ENCODE results near the gene CT45A9. TPM values are rescaled to one million over a fixed set of nuclear protein-coding genes. Genes with fewer than 3 reads are reported as not detected.

Gene CT45A9
- total RNA-seq, 2 experiments from 2014 or later: not detected

Other genes starting within 250 kb of the CT45A9 start
- not detected in 2 replicates for gene CT45A1, start 158.2 kb downstream of the CT45A9 start, total RNA-seq (2014; rRNA removed; shearing (Covaris generic))
- not detected in 2 replicates for gene CT45A1, start 158.2 kb downstream of the CT45A9 start, total RNA-seq (2022)
- gene CT45A3, start 103.6 kb downstream of the CT45A9 start, total RNA-seq (2014; rRNA removed; shearing (Covaris generic)): not detected in 2 replicates
- gene CT45A3, start 103.6 kb downstream of the CT45A9 start, total RNA-seq (2022): not detected in 2 replicates
- gene CT45A5, start 86.3 kb downstream of the CT45A9 start, total RNA-seq (2014; rRNA removed; shearing (Covaris generic)): not detected in 2 replicates
- gene CT45A5, start 86.3 kb downstream of the CT45A9 start, total RNA-seq (2022): not detected in 2 replicates
- not detected in 2 replicates for gene CT45A6, start 69.0 kb downstream of the CT45A9 start, total RNA-seq (2014; rRNA removed; shearing (Covaris generic))
- not detected in 2 replicates for gene CT45A6, start 69.0 kb downstream of the CT45A9 start, total RNA-seq (2022)
- not detected in 2 replicates for gene CT45A2, start 51.8 kb downstream of the CT45A9 start, total RNA-seq (2014; rRNA removed; shearing (Covaris generic))
- gene CT45A2, start 51.8 kb downstream of the CT45A9 start, total RNA-seq (2022): not detected in 2 replicates
- gene CT45A7, start 34.5 kb downstream of the CT45A9 start, total RNA-seq (2014; rRNA removed; shearing (Covaris generic)): not detected in 2 replicates
- gene CT45A7, start 34.5 kb downstream of the CT45A9 start, total RNA-seq (2022): not detected in 2 replicates
- not detected in 2 replicates for gene CT45A8, start 17.3 kb downstream of the CT45A9 start, total RNA-seq (2014; rRNA removed; shearing (Covaris generic))
- gene CT45A8, start 17.3 kb downstream of the CT45A9 start, total RNA-seq (2022): not detected in 2 replicates
- not detected in 2 replicates for gene CT45A10, start 21.6 kb upstream of the CT45A9 start, total RNA-seq (2014; rRNA removed; shearing (Covaris generic))
- gene CT45A10, start 21.6 kb upstream of the CT45A9 start, total RNA-seq (2022): not detected in 2 replicates
- not detected in 2 replicates for gene SAGE1, start 21.9 kb upstream of the CT45A9 start, total RNA-seq (2014; rRNA removed; shearing (Covaris generic))
- not detected in 2 replicates for gene SAGE1, start 21.9 kb upstream of the CT45A9 start, total RNA-seq (2022)
- 7.7 and 8.9 TPM in 2 replicates for gene MMGT1, start 102.2 kb upstream of the CT45A9 start, total RNA-seq (2014; rRNA removed; shearing (Covaris generic))
- 16.4 and 17.0 TPM in 2 replicates for gene MMGT1, start 102.2 kb upstream of the CT45A9 start, total RNA-seq (2022)
- 5.9 and 7.7 TPM in 2 replicates for gene SLC9A6, start 113.6 kb upstream of the CT45A9 start, total RNA-seq (2014; rRNA removed; shearing (Covaris generic))
- 11.1 and 12.6 TPM in 2 replicates for gene SLC9A6, start 113.6 kb upstream of the CT45A9 start, total RNA-seq (2022)

All from OCI-LY7 (cell line).